Endodermal cell (in vitro differentiated cells): Measurements from ENCODE around the gene PARS2. TPM values are rescaled to one million over a fixed set of nuclear protein-coding genes. Genes with fewer than 3 reads are reported as not detected.

Experiments
- DNase-seq: peaks from one replicate; pipeline ENCODE4 v3.0.0-alpha.2; 2017
- H3K27ac ChIP-seq: 2 replicates; pipeline ENCODE4 v1.5.1; 2013; ENCODE audit warnings: mild to moderate bottlenecking, low read depth, low read length, moderate library complexity
- H3K27me3 ChIP-seq: 2 replicates; pipeline ENCODE4 v1.6.1; 2013; ENCODE audit warnings: mild to moderate bottlenecking, low read length, moderate library complexity; ENCODE audit not compliant: insufficient read depth, control insufficient read depth, poor library complexity, severe bottlenecking
- H3K36me3 ChIP-seq: 2 replicates; pipeline ENCODE4 v1.7.0; 2013; ENCODE audit warnings: mild to moderate bottlenecking, low read length, moderate library complexity; ENCODE audit not compliant: control insufficient read depth, insufficient read depth
- H3K4me1 ChIP-seq: one replicate; pipeline ENCODE4 v1.7.0; 2013; ENCODE audit warnings: low read length; ENCODE audit not compliant: control insufficient read depth, insufficient read depth
- H3K4me3 ChIP-seq: 2 replicates; pipeline ENCODE4 v1.5.1; 2013; ENCODE audit warnings: mild to moderate bottlenecking, low read length, moderate library complexity
- H3K9ac ChIP-seq: 2 replicates; pipeline ENCODE4 v1.6.1; 2013; ENCODE audit warnings: mild to moderate bottlenecking, low read length, moderate library complexity; ENCODE audit not compliant: poor library complexity, severe bottlenecking; ENCODE audit errors: extremely low read depth
- H3K9me3 ChIP-seq: 2 replicates; pipeline ENCODE4 v1.6.1; 2013; ENCODE audit warnings: mild to moderate bottlenecking, low read length, moderate library complexity; ENCODE audit not compliant: control insufficient read depth
- H3K27ac Mint-ChIP-seq: 2 replicates; pipeline ENCODE4 v1.8.0; 2020; ENCODE audit warnings: mixed read lengths
- H3K27me3 Mint-ChIP-seq: 2 replicates; pipeline ENCODE4 v1.8.0; 2021; ENCODE audit warnings: mild to moderate bottlenecking, mixed read lengths; ENCODE audit not compliant: insufficient read depth
- H3K36me3 Mint-ChIP-seq: 2 replicates; pipeline ENCODE4 v1.8.0; 2020; ENCODE audit warnings: low read depth, mixed read lengths
- H3K4me1 Mint-ChIP-seq: 2 replicates; pipeline ENCODE4 v1.8.0; 2020; ENCODE audit warnings: mixed read lengths
- H3K4me3 Mint-ChIP-seq: 2 replicates; pipeline ENCODE4 v1.8.0; 2020; ENCODE audit warnings: mild to moderate bottlenecking, moderate library complexity, mixed read lengths
- H3K9me3 Mint-ChIP-seq: 2 replicates; pipeline ENCODE4 v1.8.0; 2020; ENCODE audit warnings: mild to moderate bottlenecking, mixed read lengths
- CTCF ChIP-seq: fragments of 200-600 bp; sonication (generic); conservative IDR thresholded peaks from 2 replicates; pipeline ENCODE4 v1.5.0; 2021; ENCODE audit warnings: antibody characterized with exemption, mild to moderate bottlenecking
- WGBS, 2 experiments: methylation state at CpG; one replicate each; pipeline versions ENCODE4 v1.1.5 to v1.1.7; 2013; ENCODE audit warnings: missing lambda C conversion rate in 2 of 2, mixed read lengths in 1 of 2; ENCODE audit not compliant: insufficient coverage in 1 of 2, insufficient read length in 1 of 2; 5-methylcytosine and 5-hydroxymethylcytosine counted together
- total RNA-seq, 2 donors: library from RNA; stranded (reverse); fragmentation: NEBNext Ultra II Directional in 1 of 2; extraction: Animal tissue kit (Norgen Biotek cat#: 25700) in 1 of 2; gene quantifications; 2 replicates in 1 of 2; 3 replicates in 1 of 2; pipeline ENCODE4 v1.2.1, GENCODE V29; 2021

PARS2 gene
- total RNA-seq, 2 donors from 2014 or later: 8.9 to 9.1 TPM

- no peaks in the 10 kb centered on the region for H3K9me3 ChIP-seq
- no peaks in the 10 kb centered on the region for H3K27me3 ChIP-seq
- Mint-ChIP-seq H3K27me3 (peaks cover 2% of the 10 kb centered on the region), H3K4me1 (peaks cover 30% of the 10 kb centered on the region), H3K4me3 (no peak overlapping the region), H3K9me3 (no peaks in the 10 kb centered on the region), H3K27ac (peak overlapping the region; percentile 23), H3K36me3 (no peaks in the 10 kb centered on the region)
- no peak for DNase-seq
- no peaks in the 10 kb centered on the region for H3K36me3 ChIP-seq
- 68 to 70% methylated on average over 5 to 6 of the region's 6 CpGs for WGBS, 2 experiments
- no peak overlapping the region for H3K9ac ChIP-seq
- no peak for TF ChIP-seq CTCF
- H3K4me1 ChIP-seq: peaks cover 10% of the 10 kb centered on the region
- no peak overlapping the region for H3K27ac ChIP-seq
- H3K4me3 ChIP-seq: no peak overlapping the region
These were observed 3.2 kb upstream of the PARS2 start for GRCh38 chr1:54767526-54767925.

- TF ChIP-seq CTCF: no peak
- H3K4me1 Mint-ChIP-seq: peaks cover 30% of the 10 kb centered on the region
- Histone ChIP-seq H3K4me3 (no peak overlapping the region), H3K9me3 (no peaks in the 10 kb centered on the region), H3K9ac (no peak overlapping the region), H3K4me1 (peaks cover 10% of the 10 kb centered on the region), H3K27me3 (no peaks in the 10 kb centered on the region), H3K27ac (no peak overlapping the region), H3K36me3 (no peaks in the 10 kb centered on the region)
- H3K36me3 Mint-ChIP-seq: no peaks in the 10 kb centered on the region
- H3K27me3 Mint-ChIP-seq: peaks cover 2% of the 10 kb centered on the region
- H3K9me3 Mint-ChIP-seq: no peaks in the 10 kb centered on the region
- 55 to 63% methylated on average over 1 to 4 of the region's 4 CpGs for WGBS, 2 experiments
- peak overlapping the region; percentile 3 for H3K4me3 Mint-ChIP-seq
- peak overlapping the region; percentile 85 for H3K27ac Mint-ChIP-seq
- DNase-seq: no peak
These were observed 2.4 kb upstream of the PARS2 start for GRCh38 chr1:54766726-54767125.

GRCh38 chr1:54764922-54765561, 719 bp upstream of the PARS2 start:
- peak overlapping the region; percentile 96 for H3K4me3 ChIP-seq
- no peaks in the 10 kb centered on the region for H3K9me3 Mint-ChIP-seq
- H3K36me3 Mint-ChIP-seq: no peaks in the 10 kb centered on the region
- no peaks in the 10 kb centered on the region for H3K36me3 ChIP-seq
- H3K9ac ChIP-seq: peak overlapping the region; percentile 44
- H3K27me3 ChIP-seq: no peaks in the 10 kb centered on the region
- peak overlapping the region; percentile 93 for H3K4me3 Mint-ChIP-seq
- H3K27ac Mint-ChIP-seq: peak overlapping the region; percentile 71
- no peak for DNase-seq
- peaks cover 10% of the 10 kb centered on the region for H3K4me1 ChIP-seq
- WGBS, 2 experiments: 74 to 78% methylated on average over 8 to 13 of the region's 13 CpGs
- H3K9me3 ChIP-seq: no peaks in the 10 kb centered on the region
- peaks cover 30% of the 10 kb centered on the region for H3K4me1 Mint-ChIP-seq
- no peaks in the 10 kb centered on the region for H3K27me3 Mint-ChIP-seq
- H3K27ac ChIP-seq: no peak overlapping the region
- TF ChIP-seq CTCF: no peak
